NCI-H1417 (cell line): ENCODE results near the gene ZNF541.
A peak's percentile ranks its signal among the peaks of the same experiment; 100 is the strongest.
"Not testable (repeated sequence)": the region's sequence is repeated elsewhere in the genome, so short reads cannot be mapped to it uniquely, and the experiment has no call there.

Experiments
- DNase-seq, 3 experiments: peaks; one replicate each; lab custom pipeline; 2025; lab: John Stamatoyannopoulos, UW

ZNF541 gene

DNA sequence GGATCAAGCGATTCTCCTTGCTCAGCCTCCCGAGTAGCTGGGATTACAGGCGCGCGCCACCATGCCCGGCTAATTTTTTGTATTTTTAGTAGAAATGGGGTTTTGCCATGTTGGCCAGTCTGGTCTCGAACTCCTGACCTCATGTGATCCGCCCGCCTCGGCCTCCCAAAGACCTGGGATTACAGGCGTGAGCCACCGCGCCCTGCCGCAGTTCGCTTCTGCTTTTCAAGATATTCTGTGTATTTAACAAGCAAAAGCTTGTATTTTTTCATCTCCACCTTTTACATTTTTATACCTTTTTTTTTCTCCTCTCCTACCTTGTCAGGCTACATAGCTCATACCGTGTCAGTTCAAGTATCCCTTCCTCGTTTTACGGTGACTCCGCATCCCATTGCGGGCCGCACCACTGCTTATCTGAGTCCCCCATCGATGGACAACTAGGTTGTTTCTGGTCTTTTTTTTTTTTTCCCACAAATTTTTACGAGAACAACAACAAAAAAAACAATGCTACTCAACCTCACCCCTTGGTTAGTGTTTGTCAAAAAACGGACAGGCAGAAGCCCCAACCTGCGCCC is 26.8 kb upstream of the ZNF541 start:
- not testable (repeated sequence) for DNase-seq

- DNase-seq, result no peak
Observed at GRCh38 chr19:47598407-47599349, 25.7 kb upstream of the ZNF541 start.

GRCh38 chr19:47595944-47596343 is 23.0 kb upstream of the ZNF541 start:
- no peak for DNase-seq

- DNase-seq, result no peak
Observed at GRCh38 chr19:47593860-47594259, 20.9 kb upstream of the ZNF541 start.

GRCh38 chr19:47589824-47590223 is 16.9 kb upstream of the ZNF541 start:
- no peak for DNase-seq

GRCh38 chr19:47587295-47587694 is 14.3 kb upstream of the ZNF541 start:
- DNase-seq, result no peak

GRCh38 chr19:47583161-47583560 is 10.2 kb upstream of the ZNF541 start:
- DNase-seq, result not testable (repeated sequence)

DNA sequence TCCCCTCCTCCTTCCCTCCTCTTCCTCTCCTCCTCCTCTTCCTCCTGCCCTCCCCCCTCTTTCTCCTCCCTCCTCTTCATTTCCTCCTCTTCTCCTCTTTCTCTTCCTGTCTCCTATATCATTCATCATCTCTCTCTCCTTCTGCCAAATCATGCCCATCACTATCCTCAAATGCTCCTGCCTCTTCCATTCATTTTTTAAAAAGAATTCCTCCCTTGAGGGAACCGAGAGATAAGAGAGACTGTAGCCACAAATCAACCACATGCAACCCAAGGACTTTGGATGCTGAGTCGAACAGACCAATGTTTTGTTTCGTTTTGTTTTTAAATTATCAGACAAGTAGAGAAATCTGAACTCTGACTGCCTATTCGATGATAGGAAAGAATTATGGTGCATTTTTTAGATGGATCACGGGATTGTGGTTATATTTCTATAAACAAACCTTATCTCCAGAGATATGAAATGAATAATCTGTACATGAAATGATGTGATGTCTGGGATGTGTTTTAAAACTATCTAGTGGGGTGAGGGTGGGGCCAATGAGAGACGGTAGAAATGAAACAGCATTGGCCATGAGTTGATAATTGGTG is 9.5 kb upstream of the ZNF541 start:
- DNase-seq, result no peak

- no peak for DNase-seq
Observed at GRCh38 chr19:47581605-47582319, 8.8 kb upstream of the ZNF541 start.

- no peak for DNase-seq
Observed at GRCh38 chr19:47580397-47580796, 7.4 kb upstream of the ZNF541 start.

GRCh38 chr19:47572635-47573034 is 313 bp downstream of the ZNF541 start:
- no peak for DNase-seq

- no peak for DNase-seq
Observed at GRCh38 chr19:47569331-47569730, 3.6 kb downstream of the ZNF541 start.

DNA sequence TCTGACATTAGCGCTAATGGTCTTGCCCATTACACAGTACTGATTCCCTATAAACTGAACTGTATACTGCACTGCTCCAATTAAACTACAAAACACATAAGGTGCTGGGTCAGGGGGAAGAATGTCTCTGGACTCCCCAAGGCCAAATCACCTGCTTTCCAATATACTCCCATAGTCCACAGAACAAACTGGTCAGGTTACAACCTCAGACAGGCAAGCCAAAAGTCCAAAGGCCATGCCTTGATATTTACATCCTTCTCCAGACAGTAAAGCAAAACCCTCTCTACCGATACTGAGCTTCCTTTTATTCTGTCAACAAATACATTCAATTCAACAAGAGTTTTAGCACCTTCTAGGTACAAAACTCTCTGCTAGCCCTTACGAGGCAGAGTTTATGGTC is 8.9 kb downstream of the ZNF541 start:
- DNase-seq, result no peak

DNA sequence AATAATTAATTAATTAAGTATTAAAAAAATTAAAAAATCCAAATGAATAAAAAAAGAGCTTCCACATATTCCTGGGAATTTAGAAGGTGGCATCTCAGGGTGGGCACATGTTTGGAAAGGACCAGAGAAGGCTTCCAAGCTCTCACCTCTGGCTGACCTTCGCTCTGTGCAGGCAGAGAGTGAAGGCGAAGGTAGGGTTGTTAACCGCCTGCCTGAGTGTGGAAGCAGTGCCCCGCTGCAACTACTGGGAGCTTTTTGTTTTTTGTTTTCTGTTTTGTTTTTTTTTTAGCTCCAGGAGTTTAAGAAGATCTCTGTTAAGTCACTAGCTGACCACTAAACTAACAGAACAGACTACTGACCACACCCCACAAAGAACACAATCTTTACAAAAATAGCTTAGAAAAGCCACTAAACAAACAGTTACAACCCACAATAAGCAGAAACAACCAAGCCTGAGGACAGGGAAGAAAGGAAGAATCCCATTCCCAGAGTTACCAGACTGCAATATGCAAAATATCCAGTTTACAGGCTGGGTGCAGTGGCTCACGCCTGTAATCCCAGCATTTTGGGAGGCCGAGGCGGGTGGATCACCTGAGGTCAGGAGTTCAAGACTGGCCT is 11.4 kb downstream of the ZNF541 start:
- no peak for DNase-seq

DNA sequence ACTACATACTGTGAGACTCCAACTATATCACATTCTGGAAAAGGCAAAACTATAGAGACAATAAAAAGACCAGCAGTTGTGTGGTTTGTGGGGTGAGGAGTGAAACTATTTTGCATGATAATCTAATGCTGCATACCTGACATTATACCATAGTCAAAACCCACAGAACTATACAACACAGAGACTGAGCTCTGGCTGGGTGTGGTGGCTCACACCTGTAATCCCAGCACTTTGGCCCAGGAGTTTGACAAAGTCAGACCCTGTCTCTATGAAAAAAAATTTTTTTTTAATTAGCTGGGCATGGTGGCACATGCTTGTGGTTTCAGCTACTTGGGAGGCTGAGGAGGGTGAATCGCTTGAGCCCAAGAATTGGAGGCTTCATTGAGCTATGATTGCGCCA is 11.9 kb downstream of the ZNF541 start:
- no peak for DNase-seq

- DNase-seq, result no peak
Observed at GRCh38 chr19:47550129-47550528, 22.8 kb downstream of the ZNF541 start.

DNA sequence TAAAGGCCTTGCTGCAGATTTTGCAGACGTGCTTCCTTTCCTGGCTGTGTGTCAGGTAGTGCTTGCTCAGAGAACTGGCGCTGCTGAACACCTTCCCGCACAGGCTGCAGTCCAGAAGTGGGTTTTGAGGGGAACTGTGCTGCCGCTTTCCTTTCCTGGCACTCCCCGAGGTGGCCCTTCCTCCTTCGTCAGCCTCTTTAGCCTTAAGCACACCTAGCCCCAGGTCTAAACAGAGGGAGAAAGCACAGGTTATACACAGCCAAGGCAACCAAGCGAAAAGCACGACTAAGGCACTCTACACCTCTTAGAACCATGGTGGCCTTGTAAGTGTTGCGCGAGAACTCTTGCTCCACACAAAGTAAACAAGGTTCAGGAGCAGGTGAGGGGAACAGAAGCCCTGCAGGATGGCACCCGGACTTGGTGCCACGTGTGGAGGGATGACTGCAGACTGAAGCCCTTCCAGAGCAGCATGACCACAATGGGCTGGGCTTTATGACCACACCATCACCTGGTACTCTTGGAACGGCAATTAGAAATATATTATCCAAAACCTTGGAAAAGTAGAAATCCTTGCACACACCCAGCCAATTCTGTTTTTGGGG is 23.6 kb downstream of the ZNF541 start:
- peak in 2 of 3 experiments; percentile 7 to 28 for DNase-seq

DNA sequence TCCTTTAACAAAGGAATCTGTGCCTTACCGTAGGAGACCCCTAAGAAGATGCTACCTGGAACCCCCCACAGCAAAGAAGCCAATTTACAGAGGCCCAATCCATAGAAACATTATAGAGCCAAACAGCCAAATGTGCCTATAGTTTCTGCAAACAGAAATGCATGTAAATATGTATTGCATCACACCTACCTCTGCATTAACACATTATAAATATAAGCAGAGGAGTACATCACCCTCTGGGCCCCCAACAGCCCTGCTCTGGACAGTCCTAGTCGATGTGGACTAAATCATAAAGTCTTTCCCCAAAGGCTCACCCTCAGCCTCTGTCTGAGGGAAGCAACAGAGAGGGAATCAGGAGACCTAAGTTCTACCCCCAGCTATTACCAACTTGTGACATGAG is 25.7 kb downstream of the ZNF541 start:
- DNase-seq, result no peak

DNA sequence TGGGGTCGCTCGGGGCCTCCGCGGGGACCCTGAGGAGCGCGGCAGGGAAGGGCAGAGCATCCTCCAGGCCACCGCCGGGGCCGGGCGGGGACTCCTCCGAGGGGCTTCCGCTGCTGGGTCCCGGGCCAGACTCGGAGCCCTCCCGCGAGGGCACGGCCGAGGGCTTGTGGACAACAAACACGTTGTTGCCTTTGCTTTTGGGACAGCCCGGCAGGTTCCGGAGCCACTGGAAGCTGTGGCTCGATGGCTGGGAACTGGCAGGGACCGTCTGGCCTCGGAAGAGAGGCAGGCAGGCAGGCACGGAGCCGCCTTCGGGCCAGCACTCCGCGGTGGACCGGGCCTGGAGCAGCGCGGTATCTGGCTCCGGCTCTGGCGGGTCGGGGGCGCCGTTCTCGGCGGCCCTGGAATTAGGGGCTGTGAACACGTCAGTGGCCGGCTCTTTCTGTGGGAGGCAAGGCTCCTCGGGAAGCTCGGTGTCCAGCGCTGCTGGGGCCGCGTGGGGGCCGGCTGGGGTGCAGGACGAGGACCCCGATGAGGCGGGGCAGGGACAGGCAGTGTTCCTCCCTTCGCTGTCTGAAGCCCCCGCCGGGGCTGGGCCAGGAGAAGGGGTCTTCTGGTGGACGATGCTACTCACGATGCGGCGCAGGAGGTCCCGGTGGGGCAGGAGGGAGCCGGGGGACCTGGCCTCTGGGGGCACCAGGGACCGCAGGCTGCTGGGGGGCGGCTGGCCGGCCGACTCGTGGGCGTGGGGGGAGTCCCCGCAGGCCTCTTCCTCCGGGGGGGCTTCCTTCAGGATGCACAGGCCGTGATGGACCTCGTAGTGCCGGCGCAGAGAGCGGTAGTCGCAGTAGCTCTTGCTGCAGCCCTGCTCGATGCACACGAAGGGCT is 27.6 kb downstream of the ZNF541 start:
- no peak for DNase-seq

DNA sequence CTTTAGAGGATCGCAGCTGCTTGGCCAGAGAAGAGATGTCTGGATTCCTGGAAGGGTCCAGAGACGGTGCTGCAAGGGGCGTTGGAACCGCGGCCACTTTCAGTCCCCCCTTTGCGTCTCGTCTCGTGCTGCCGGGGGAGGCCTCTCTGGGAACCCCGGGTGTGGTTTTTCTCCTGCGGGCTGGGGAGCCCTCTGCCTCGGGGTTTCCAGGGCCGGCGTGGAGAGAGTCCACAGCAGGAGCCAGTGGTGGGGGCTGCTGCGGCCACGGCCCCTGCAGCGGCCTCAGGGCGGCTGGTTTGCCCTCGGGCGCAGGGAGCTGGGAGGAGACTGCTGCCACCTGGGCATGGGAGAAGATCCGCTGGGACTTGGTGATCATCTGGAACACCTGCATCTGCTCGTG is 28.5 kb downstream of the ZNF541 start:
- DNase-seq, result no peak

- no peak for DNase-seq
Observed at GRCh38 chr19:47544075-47544474, 28.9 kb downstream of the ZNF541 start.
